ENCODE results near the gene CD34.
A peak's percentile ranks its signal among the peaks of the same experiment; 100 is the strongest.

CD34 gene

DNA sequence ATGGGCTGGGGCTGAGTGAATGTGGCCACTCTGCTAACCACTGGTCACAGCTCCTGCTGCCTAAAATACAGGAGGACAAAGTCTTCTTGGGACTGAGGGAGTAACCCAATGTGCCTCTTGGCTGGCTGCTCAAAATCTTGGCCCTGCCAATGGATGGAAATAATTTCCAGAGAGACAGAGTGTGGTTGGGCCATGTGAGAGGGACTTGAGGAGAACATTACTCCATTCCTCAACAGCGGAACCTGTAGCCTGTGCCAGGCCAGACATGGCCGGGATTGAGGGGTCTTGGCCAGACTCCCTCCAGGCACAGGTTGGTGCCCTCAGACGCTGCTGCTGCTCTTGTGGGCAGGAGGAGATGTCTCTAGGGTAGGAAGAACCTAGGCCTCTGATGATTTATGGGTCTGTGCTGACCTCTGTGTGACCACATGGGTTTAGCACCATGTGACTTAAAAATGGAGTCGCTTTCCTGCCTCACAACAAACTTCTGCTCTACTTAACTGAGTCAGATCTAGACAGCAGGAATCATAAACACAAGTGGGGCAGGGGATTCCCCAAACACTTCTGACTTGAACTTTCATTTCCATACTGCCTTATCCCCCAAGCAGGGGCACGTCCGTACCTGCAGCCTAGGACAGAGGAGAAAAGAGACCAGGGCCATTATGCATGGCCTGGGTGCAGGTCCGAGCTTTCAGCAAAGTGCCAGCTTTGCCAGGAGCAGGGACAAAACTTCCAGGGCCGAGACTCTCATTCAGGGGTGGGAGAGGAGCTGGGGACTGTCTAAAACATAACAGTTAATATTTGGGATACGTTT is 79.2 kb downstream of the CD34 start:
- TF ChIP-seq CTCF (IDR thresholded peaks at IDR 0.05; ENCODE audit: insufficient read depth, low read depth, low read length, missing control alignments): no peak
- peak; percentile 72 for DNase-seq (ENCODE audit: low read depth)
- no peak overlapping the region for H3K4me3 ChIP-seq (ENCODE audit: low read length)

Measured in epithelial cell of esophagus (primary cell).